CD4-positive, alpha-beta T cell (primary cell): ENCODE measurements around the gene HOXD1. TPM values are rescaled to one million over a fixed set of nuclear protein-coding genes. Genes with fewer than 3 reads are reported as not detected.
A peak's percentile ranks its signal among the peaks of the same experiment; 100 is the strongest.

Experiments used
- ATAC-seq: fragments of 200-7000 bp; cut with Tn5 transposase; one replicate; pipeline ENCODE4 v1.10.0; 2022; ENCODE audit warnings: mild to moderate bottlenecking; ENCODE audit not compliant: poor library complexity
- CTCF ChIA-PET: fragments of 350-600 bp; sonication (Branson Sonifier 250); formaldehyde crosslinking; loops from one replicate; lab custom pipeline; 2021; ENCODE audit warnings: antibody characterized with exemption, inconsistent platforms; lab: Charles Lee
- POLR2A ChIA-PET: fragments of 350-600 bp; sonication (Branson Sonifier 250); formaldehyde crosslinking; loops from one replicate; lab custom pipeline; 2021; ENCODE audit warnings: antibody characterized with exemption, inconsistent platforms; lab: Charles Lee
- DNase-seq, 14 experiments: peaks; one replicate each; pipeline ENCODE4 v3.0.0-alpha.2; 2013 to 2020; ENCODE audit warnings: mixed read lengths in 2 of 14
- H3K27ac ChIP-seq, 2 donors: one replicate each; pipeline versions ENCODE4 v1.5.1 to v1.7.0; 2013; ENCODE audit warnings: low read length in 2 of 2, low read depth in 1 of 2, mild to moderate bottlenecking in 1 of 2
- H3K27me3 ChIP-seq, 2 experiments: 1 replicate in 1 of 2; 2 replicates in 1 of 2; pipeline versions ENCODE4 v1.6.1 to v1.7.0; 2013; ENCODE audit warnings: low read length in 2 of 2, control low read depth in 1 of 2, mild to moderate bottlenecking in 1 of 2, moderate library complexity in 1 of 2; ENCODE audit not compliant: insufficient read depth in 2 of 2, control insufficient read depth in 1 of 2
- H3K36me3 ChIP-seq: one replicate; pipeline ENCODE4 v1.6.1; 2013; ENCODE audit warnings: low read length, control low read depth; ENCODE audit not compliant: insufficient read depth
- H3K4me1 ChIP-seq: one replicate; pipeline ENCODE4 v1.6.1; 2013; ENCODE audit warnings: low read length, control low read depth; ENCODE audit not compliant: insufficient read depth
- H3K4me3 ChIP-seq: one replicate; pipeline ENCODE4 v1.5.1; 2013; ENCODE audit warnings: mild to moderate bottlenecking, low read length, moderate library complexity
- H3K9me3 ChIP-seq, 2 experiments: 1 replicate in 1 of 2; 2 replicates in 1 of 2; pipeline versions ENCODE4 v1.6.1 to v1.7.0; 2013; ENCODE audit warnings: low read length in 2 of 2, mild to moderate bottlenecking in 2 of 2, control low read depth in 1 of 2, moderate library complexity in 1 of 2; ENCODE audit not compliant: control insufficient read depth in 1 of 2, insufficient read depth in 1 of 2
- H3K27ac Mint-ChIP-seq: one replicate; pipeline ENCODE4 v1.8.0; 2020; ENCODE audit warnings: mixed read lengths
- H3K27me3 Mint-ChIP-seq: one replicate; pipeline ENCODE4 v1.8.0; 2021; ENCODE audit warnings: mixed read lengths
- H3K36me3 Mint-ChIP-seq: one replicate; pipeline ENCODE4 v1.8.0; 2021; ENCODE audit warnings: low read depth, mixed read lengths
- H3K4me1 Mint-ChIP-seq: one replicate; pipeline ENCODE4 v1.8.0; 2021; ENCODE audit warnings: low read depth, mixed read lengths
- H3K4me3 Mint-ChIP-seq: one replicate; pipeline ENCODE4 v1.8.0; 2020; ENCODE audit warnings: mild to moderate bottlenecking, mixed read lengths
- H3K9me3 Mint-ChIP-seq: one replicate; pipeline ENCODE4 v1.8.0; 2020; ENCODE audit warnings: mixed read lengths
- intact Hi-C, 2 experiments: fragments of 100-400 bp; cut with DNase I in 1 of 2; cut with micrococcal nuclease in 1 of 2; formaldehyde crosslinking; loops; one replicate each; pipeline versions ENCODE4 v1.15.1 to v1.9.0; 2023 to 2025; cut with DNase I, micrococcal nuclease
- total RNA-seq, 174 experiments: library from RNA in 2 of 174; stranded (reverse) in 2 of 174; gene quantifications; one replicate each; pipeline ENCODE4 v1.2.3 and lab custom pipeline; 2021 to 2026
- TF ChIP-seq, protein P1 (sequence below): fragments of 200-600 bp; IDR thresholded peaks from one replicate; pipeline ENCODE4 v1.8.0; 2022; ENCODE audit warnings: antibody characterized with exemption, mild to moderate bottlenecking

Gene HOXD1
- total RNA-seq, 2 experiments from 2014 or later = not detected

DNA sequence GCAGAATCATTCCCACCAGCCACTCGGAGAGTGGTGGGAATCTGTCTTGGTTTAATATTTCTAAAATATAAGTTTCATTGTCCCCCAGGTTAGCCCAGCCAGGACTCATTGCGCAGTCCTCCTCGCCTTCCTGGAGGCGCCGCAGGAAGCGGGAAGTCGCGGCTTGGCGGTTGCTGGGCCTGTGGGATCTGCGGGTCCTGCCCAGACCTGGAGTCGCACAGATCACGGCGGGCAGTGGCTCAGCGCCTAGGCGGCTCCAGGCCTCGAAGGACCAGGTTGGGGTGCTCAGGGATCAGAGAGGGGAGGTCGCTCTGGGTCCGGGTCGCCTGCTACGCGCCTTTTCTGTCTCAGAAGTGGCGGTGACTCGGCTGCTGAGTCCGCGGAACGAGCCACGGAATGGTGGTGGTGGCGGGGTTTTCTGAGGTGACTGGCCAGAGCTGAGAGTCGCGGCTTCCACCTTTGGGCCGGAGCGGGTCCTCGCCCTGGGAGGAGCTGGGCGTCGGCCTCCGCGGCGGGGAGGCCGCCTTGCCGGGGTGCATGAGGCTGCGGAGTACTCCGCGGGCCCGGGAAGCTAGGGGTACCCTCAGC is 28.7 kb upstream of the HOXD1 start:
- peak overlapping the region; percentile 4 for H3K4me3 Mint-ChIP-seq
- Histone ChIP-seq H3K27me3 (peaks cover 80 to 99% of the 10 kb centered on the region in 2 experiments), H3K9me3 (peaks cover 0 to 73% of the 10 kb centered on the region in 2 experiments)

GRCh38 chr2:176160251-176160985 is 28.1 kb upstream of the HOXD1 start:
- Histone ChIP-seq H3K36me3 (no peaks in the 10 kb centered on the region), H3K4me3 (no peak overlapping the region), H3K9me3 (peaks cover 0 to 79% of the 10 kb centered on the region in 2 experiments), H3K27ac (no peak overlapping the region), H3K27me3 (peaks cover 81 to 99% of the 10 kb centered on the region in 2 experiments), H3K4me1 (peaks cover 33% of the 10 kb centered on the region)
- H3K27ac Mint-ChIP-seq = no peak overlapping the region
- TF ChIP-seq, protein P1, sequence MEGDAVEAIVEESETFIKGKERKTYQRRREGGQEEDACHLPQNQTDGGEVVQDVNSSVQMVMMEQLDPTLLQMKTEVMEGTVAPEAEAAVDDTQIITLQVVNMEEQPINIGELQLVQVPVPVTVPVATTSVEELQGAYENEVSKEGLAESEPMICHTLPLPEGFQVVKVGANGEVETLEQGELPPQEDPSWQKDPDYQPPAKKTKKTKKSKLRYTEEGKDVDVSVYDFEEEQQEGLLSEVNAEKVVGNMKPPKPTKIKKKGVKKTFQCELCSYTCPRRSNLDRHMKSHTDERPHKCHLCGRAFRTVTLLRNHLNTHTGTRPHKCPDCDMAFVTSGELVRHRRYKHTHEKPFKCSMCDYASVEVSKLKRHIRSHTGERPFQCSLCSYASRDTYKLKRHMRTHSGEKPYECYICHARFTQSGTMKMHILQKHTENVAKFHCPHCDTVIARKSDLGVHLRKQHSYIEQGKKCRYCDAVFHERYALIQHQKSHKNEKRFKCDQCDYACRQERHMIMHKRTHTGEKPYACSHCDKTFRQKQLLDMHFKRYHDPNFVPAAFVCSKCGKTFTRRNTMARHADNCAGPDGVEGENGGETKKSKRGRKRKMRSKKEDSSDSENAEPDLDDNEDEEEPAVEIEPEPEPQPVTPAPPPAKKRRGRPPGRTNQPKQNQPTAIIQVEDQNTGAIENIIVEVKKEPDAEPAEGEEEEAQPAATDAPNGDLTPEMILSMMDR = no peak
- POLR2A ChIA-PET = no interaction called here
- H3K4me3 Mint-ChIP-seq = no peak overlapping the region
- no peak for DNase-seq
- H3K36me3 Mint-ChIP-seq = peaks cover 5% of the 10 kb centered on the region
- no peaks in the 10 kb centered on the region for H3K9me3 Mint-ChIP-seq
- peaks cover 93% of the 10 kb centered on the region for H3K27me3 Mint-ChIP-seq
- intact Hi-C loops = no loop called here
- H3K4me1 Mint-ChIP-seq = peaks cover 32% of the 10 kb centered on the region
- no peak for ATAC-seq
- CTCF ChIA-PET = no interaction called here

More for the DNA sequence above, 28.7 kb upstream of the HOXD1 start:
- ATAC-seq (no peak), DNase-seq (no peak)
- peaks cover 32% of the 10 kb centered on the region for H3K4me1 Mint-ChIP-seq
- no peaks in the 10 kb centered on the region for H3K36me3 ChIP-seq
- ChIA-PET POLR2A (no interaction called here), CTCF (no interaction called here)
- intact Hi-C loops = no loop called here
- no peak overlapping the region for H3K27ac Mint-ChIP-seq
- TF ChIP-seq, protein P1 = no peak
- peaks cover 5% of the 10 kb centered on the region for H3K36me3 Mint-ChIP-seq
- peaks cover 93% of the 10 kb centered on the region for H3K27me3 Mint-ChIP-seq
- H3K9me3 Mint-ChIP-seq = no peaks in the 10 kb centered on the region
- H3K4me3 ChIP-seq = no peak overlapping the region
- peaks cover 27% of the 10 kb centered on the region for H3K4me1 ChIP-seq
- no peak overlapping the region for H3K27ac ChIP-seq

- Histone ChIP-seq H3K27me3 (peaks cover 86 to 99% of the 10 kb centered on the region in 2 experiments), H3K27ac (no peak overlapping the region), H3K4me3 (no peak overlapping the region), H3K9me3 (peaks cover 0 to 78% of the 10 kb centered on the region in 2 experiments), H3K36me3 (no peaks in the 10 kb centered on the region), H3K4me1 (peaks cover 35% of the 10 kb centered on the region)
- no peak for DNase-seq
- H3K36me3 Mint-ChIP-seq = peaks cover 5% of the 10 kb centered on the region
- H3K27ac Mint-ChIP-seq = no peak overlapping the region
- peaks cover 32% of the 10 kb centered on the region for H3K4me1 Mint-ChIP-seq
- ChIA-PET CTCF (no interaction called here), POLR2A (no interaction called here)
- intact Hi-C loops = no loop called here
- peaks cover 93% of the 10 kb centered on the region for H3K27me3 Mint-ChIP-seq
- TF ChIP-seq, protein P1 = no peak
- no peak overlapping the region for H3K4me3 Mint-ChIP-seq
- ATAC-seq = no peak
- no peaks in the 10 kb centered on the region for H3K9me3 Mint-ChIP-seq
Observed at GRCh38 chr2:176160986-176161824, 27.3 kb upstream of the HOXD1 start.
